B cell (primary cell): Measurements from ENCODE around the gene UBAC1. TPM values are rescaled to one million over a fixed set of nuclear protein-coding genes. Genes with fewer than 3 reads are reported as not detected.

ENCODE experiments used
- ATAC-seq: fragments of 200-7000 bp; cut with Tn5 transposase; one replicate; pipeline ENCODE4 v1.10.0; 2021; ENCODE audit warnings: low read depth, mild to moderate bottlenecking, moderate number of reproducible peaks, moderate library complexity
- CTCF ChIA-PET: fragments of 350-600 bp; sonication (Branson Sonifier 250); formaldehyde crosslinking; loops from one replicate; lab custom pipeline; 2021; ENCODE audit warnings: antibody characterized with exemption, inconsistent platforms; lab: Charles Lee
- POLR2A ChIA-PET: fragments of 350-600 bp; sonication (Branson Sonifier 250); formaldehyde crosslinking; loops from one replicate; lab custom pipeline; 2021; ENCODE audit warnings: antibody characterized with exemption; lab: Charles Lee
- DNase-seq: peaks from one replicate; pipeline ENCODE4 v3.0.0; 2013
- H2AFZ ChIP-seq: 2 replicates; pipeline ENCODE4 v1.6.1; 2012; ENCODE audit warnings: mild to moderate bottlenecking, low read depth, low read length; ENCODE audit not compliant: insufficient read depth, poor library complexity, severe bottlenecking
- H3K27ac ChIP-seq, 2 donors: 1 replicate in 1 of 2; 2 replicates in 1 of 2; pipeline ENCODE4 v1.5.1; 2012 to 2013; ENCODE audit warnings: low read length in 2 of 2, mild to moderate bottlenecking in 2 of 2, moderate library complexity in 1 of 2
- H3K27me3 ChIP-seq, 4 experiments: fragments of 200-600 bp in 1 of 4; sonication (generic) in 1 of 4; replicated peaks in 1 of 4; 1 replicate in 2 of 4; 2 replicates in 2 of 4; pipeline versions ENCODE4 v1.6.1 to v1.7.0; 2013 to 2016; ENCODE audit warnings: low read length in 3 of 4, mild to moderate bottlenecking in 2 of 4, mixed read lengths in 1 of 4, moderate library complexity in 1 of 4; ENCODE audit not compliant: insufficient read depth in 4 of 4, control insufficient read depth in 3 of 4; ENCODE audit errors: control extremely low read depth in 1 of 4
- H3K36me3 ChIP-seq, 2 experiments: replicated peaks in 1 of 2; 1 replicate in 1 of 2; 2 replicates in 1 of 2; pipeline versions ENCODE4 v1.6.1 to v1.7.1; 2013; ENCODE audit warnings: low read length in 1 of 2; ENCODE audit not compliant: insufficient read depth in 2 of 2, control insufficient read depth in 1 of 2; ENCODE audit errors: control extremely low read depth in 1 of 2, extremely low read depth in 1 of 2
- H3K4me1 ChIP-seq, 2 donors: fragments of 200-600 bp in 1 of 2; sonication (generic) in 1 of 2; 1 replicate in 1 of 2; 2 replicates in 1 of 2; pipeline versions ENCODE4 v1.5.1 to v1.6.1; 2013 to 2017; ENCODE audit warnings: low read length in 2 of 2; ENCODE audit not compliant: control insufficient read depth in 2 of 2, insufficient read depth in 2 of 2
- H3K4me2 ChIP-seq: replicated peaks from 2 replicates; pipeline ENCODE3; 2012; ENCODE audit warnings: mild to moderate bottlenecking, low read depth, low read length; ENCODE audit not compliant: poor library complexity, severe bottlenecking
- H3K4me3 ChIP-seq, 5 experiments: fragments of 200-600 bp in 1 of 5; sonication (generic) in 1 of 5; 1 replicate in 3 of 5; 2 replicates in 2 of 5; pipeline versions ENCODE4 v1.5.1 to v1.7.0; 2011 to 2016; ENCODE audit warnings: low read length in 4 of 5, mild to moderate bottlenecking in 4 of 5, low read depth in 2 of 5, control low read depth in 1 of 5, moderate library complexity in 1 of 5; ENCODE audit not compliant: insufficient read depth in 1 of 5; ENCODE audit errors: control extremely low read depth in 1 of 5, extremely low read depth in 1 of 5
- H3K79me2 ChIP-seq: fragments of 200-600 bp; sonication (generic); one replicate; pipeline ENCODE4 v1.6.0; 2016; ENCODE audit warnings: low read length; ENCODE audit not compliant: control insufficient read depth, insufficient read depth
- H3K9ac ChIP-seq: fragments of 200-600 bp; sonication (generic); 2 replicates; pipeline ENCODE4 v1.6.1; 2017; ENCODE audit warnings: mild to moderate bottlenecking, low read length, moderate library complexity
- H3K9me3 ChIP-seq, 3 donors: one replicate each; pipeline versions ENCODE4 v1.6.1 to v1.7.1; 2013; ENCODE audit warnings: low read length in 2 of 3; ENCODE audit not compliant: control insufficient read depth in 2 of 3, insufficient read depth in 1 of 3; ENCODE audit errors: control extremely low read depth in 1 of 3
- H4K20me1 ChIP-seq: 2 replicates; pipeline ENCODE4 v1.6.0; 2012; ENCODE audit warnings: mild to moderate bottlenecking, low read length; ENCODE audit not compliant: insufficient read depth, control insufficient read depth, poor library complexity, severe bottlenecking
- H3K27ac Mint-ChIP-seq: one replicate; pipeline ENCODE4 v1.8.0; 2021; ENCODE audit warnings: mixed read lengths
- H3K27me3 Mint-ChIP-seq: one replicate; pipeline ENCODE4 v1.8.0; 2021; ENCODE audit warnings: mixed read lengths
- H3K4me1 Mint-ChIP-seq: one replicate; pipeline ENCODE4 v1.8.0; 2021; ENCODE audit warnings: mixed read lengths
- H3K4me3 Mint-ChIP-seq: one replicate; pipeline ENCODE4 v1.8.0; 2021; ENCODE audit warnings: mixed read lengths
- H3K9me3 Mint-ChIP-seq: one replicate; pipeline ENCODE4 v1.8.0; 2022; ENCODE audit warnings: mixed read lengths; ENCODE audit not compliant: insufficient read depth
- CTCF ChIP-seq: fragments of 200-600 bp; IDR thresholded peaks from one replicate; pipeline ENCODE4 v1.8.0; 2022; ENCODE audit warnings: antibody characterized with exemption, mild to moderate bottlenecking
- EZH2 ChIP-seq: IDR thresholded peaks from 2 replicates; pipeline ENCODE4 v1.6.1; 2012; ENCODE audit warnings: borderline replicate concordance, low read depth, mild to moderate bottlenecking, moderate library complexity, low read length; ENCODE audit not compliant: insufficient read depth, poor library complexity, severe bottlenecking
- WGBS: methylation state at CpG from one replicate; pipeline ENCODE4 v1.1.5; 2013; ENCODE audit warnings: missing lambda C conversion rate; ENCODE audit not compliant: insufficient coverage; 5-methylcytosine and 5-hydroxymethylcytosine counted together
- intact Hi-C: fragments of 100-400 bp; cut with micrococcal nuclease; formaldehyde crosslinking; loops from one replicate; pipeline ENCODE4 v1.10.0; 2022
- polyA plus RNA-seq: library from polyadenylated mRNA; depleted of rRNA; stranded (reverse); fragments of >200 nt; gene quantifications from 2 replicates; pipeline ENCODE4 v1.2.3, GENCODE V29; 2012
- total RNA-seq, 2 donors: library from RNA; stranded (reverse); fragments of 120-200 nt in 1 of 2; gene quantifications; 1 replicate in 1 of 2; 2 replicates in 1 of 2; pipeline versions ENCODE4 v1.2.3 to v1.2.4, GENCODE V29; 2013 to 2022

The UBAC1 gene
- total and polyA plus RNA-seq, 2 donors (not counting 1 experiment from before 2014, with no cell fraction given): 30.8 to 31.1 TPM

GRCh38 chr9:135991771-135992170 is 30.6 kb upstream of the UBAC1 start:
- Histone ChIP-seq H3K27ac (no peak overlapping the region), H3K36me3 (no peaks in the 10 kb centered on the region), H2AFZ (peak overlapping the region; percentile 89), H4K20me1 (no peaks in the 10 kb centered on the region), H3K4me2 (peak overlapping the region; percentile 90), H3K4me1 (peaks cover 29 to 30% of the 10 kb centered on the region in 2 donors), H3K79me2 (no peaks in the 10 kb centered on the region), H3K4me3 (no peak overlapping the region), H3K27me3 (peaks cover 0 to 29% (median 2%) of the 10 kb centered on the region in 4 experiments), H3K9me3 (peaks cover 0 to 4% (median 0%) of the 10 kb centered on the region in 3 donors), H3K9ac (no peak overlapping the region)
- DNase-seq (no peak), ATAC-seq (no peak)
- no peak for TF ChIP-seq EZH2
- no peak for TF ChIP-seq CTCF
- ChIA-PET CTCF (interaction anchor here (0.5 kb wide), 1 partner anchor 130 kb away, joined by 3 read pairs; no protein-coding TSS in a partner anchor), POLR2A (interaction anchor here (0.5 kb wide), 1 partner anchor 50 kb away, joined by 3 read pairs; no protein-coding TSS in a partner anchor)
- 97% methylated on average over 17 of the region's 18 CpGs for WGBS
- peaks cover 28% of the 10 kb centered on the region for H3K4me1 Mint-ChIP-seq
- H3K27ac Mint-ChIP-seq: peak overlapping the region; percentile 26
- H3K27me3 Mint-ChIP-seq: no peaks in the 10 kb centered on the region
- H3K9me3 Mint-ChIP-seq: no peaks in the 10 kb centered on the region
- H3K4me3 Mint-ChIP-seq: peak overlapping the region; percentile 32
- intact Hi-C loops: no loop called here
